CD14-positive monocyte (primary cell): ENCODE results near the gene PNMA8C. TPM values are rescaled to one million over a fixed set of nuclear protein-coding genes. Genes with fewer than 3 reads are reported as not detected.

Experiments used
- DNase-seq, 3 donors: peaks; one replicate each; pipeline ENCODE4 v3.0.0-alpha.2; 2011 to 2022
- H2AFZ ChIP-seq: 2 replicates; pipeline ENCODE4 v1.6.0; 2012; ENCODE audit warnings: mild to moderate bottlenecking, low read depth, low read length, inconsistent platforms; ENCODE audit not compliant: insufficient read depth, poor library complexity, severe bottlenecking
- H3K27ac ChIP-seq, 2 donors: 1 replicate in 1 of 2; 2 replicates in 1 of 2; pipeline ENCODE4 v1.5.1; 2012 to 2013; ENCODE audit warnings: low read length in 2 of 2, control low read depth in 1 of 2, inconsistent platforms in 1 of 2, low read depth in 1 of 2, mild to moderate bottlenecking in 1 of 2
- H3K27me3 ChIP-seq, 2 donors: one replicate each; pipeline versions ENCODE4 v1.6.0 to v1.6.1; 2011 to 2013; ENCODE audit warnings: low read length in 2 of 2; ENCODE audit not compliant: control insufficient read depth in 2 of 2, insufficient read depth in 2 of 2
- H3K36me3 ChIP-seq, 2 donors: replicated peaks in 1 of 2; 1 replicate in 1 of 2; 2 replicates in 1 of 2; pipeline versions ENCODE4 v1.5.1 to v1.6.1; 2012 to 2013; ENCODE audit warnings: low read length in 2 of 2, control low read depth in 1 of 2, inconsistent platforms in 1 of 2, mild to moderate bottlenecking in 1 of 2; ENCODE audit not compliant: insufficient read depth in 2 of 2, control insufficient read depth in 1 of 2
- H3K4me1 ChIP-seq, 2 donors: 1 replicate in 1 of 2; 2 replicates in 1 of 2; pipeline versions ENCODE4 v1.5.1 to v1.6.1; 2012 to 2013; ENCODE audit warnings: low read length in 2 of 2, control low read depth in 1 of 2, inconsistent platforms in 1 of 2, mild to moderate bottlenecking in 1 of 2, moderate library complexity in 1 of 2; ENCODE audit not compliant: insufficient read depth in 2 of 2, control insufficient read depth in 1 of 2
- H3K4me2 ChIP-seq: replicated peaks from 2 replicates; pipeline ENCODE3; 2012; ENCODE audit warnings: low read length, moderate library complexity, mild to moderate bottlenecking; ENCODE audit not compliant: poor library complexity, severe bottlenecking; ENCODE audit errors: extremely low read depth
- H3K4me3 ChIP-seq, 3 experiments: fragments of 200-600 bp in 1 of 3; sonication (generic) in 1 of 3; replicated peaks in 1 of 3; 1 replicate in 2 of 3; 2 replicates in 1 of 3; pipeline ENCODE4 v1.5.1; 2011 to 2013; ENCODE audit warnings: low read length in 3 of 3, mild to moderate bottlenecking in 3 of 3, control low read depth in 2 of 3, low read depth in 2 of 3, inconsistent platforms in 1 of 3, moderate library complexity in 1 of 3
- H3K79me2 ChIP-seq: 2 replicates; pipeline ENCODE4 v1.6.0; 2012; ENCODE audit warnings: mild to moderate bottlenecking, control low read depth, inconsistent platforms, low read length, moderate library complexity; ENCODE audit not compliant: insufficient read depth
- H3K9ac ChIP-seq: 2 replicates; pipeline ENCODE4 v1.6.0; 2017; ENCODE audit warnings: low read length, mild to moderate bottlenecking; ENCODE audit not compliant: insufficient read depth, poor library complexity, severe bottlenecking
- H3K9me3 ChIP-seq, 2 donors: replicated peaks in 1 of 2; 1 replicate in 1 of 2; 2 replicates in 1 of 2; pipeline versions ENCODE4 v1.5.1 to v1.6.1; 2012 to 2013; ENCODE audit warnings: low read length in 2 of 2, control low read depth in 1 of 2; ENCODE audit not compliant: control insufficient read depth in 1 of 2, insufficient read depth in 1 of 2
- H4K20me1 ChIP-seq: 2 replicates; pipeline ENCODE4 v1.6.0; 2012; ENCODE audit warnings: mild to moderate bottlenecking, low read length, control low read depth, moderate library complexity; ENCODE audit not compliant: insufficient read depth
- H3K27ac Mint-ChIP-seq, 7 donors: one replicate each; pipeline ENCODE4 v1.8.0; 2020; ENCODE audit warnings: mild to moderate bottlenecking in 7 of 7, mixed read lengths in 7 of 7, moderate library complexity in 6 of 7, inconsistent platforms in 2 of 7
- H3K27me3 Mint-ChIP-seq, 3 donors: one replicate each; pipeline ENCODE4 v1.8.0; 2021 to 2022; ENCODE audit warnings: low read depth in 3 of 3, mild to moderate bottlenecking in 3 of 3, mixed read lengths in 3 of 3, moderate library complexity in 3 of 3, inconsistent platforms in 1 of 3
- H3K36me3 Mint-ChIP-seq, 2 donors: one replicate each; pipeline ENCODE4 v1.8.0; 2020; ENCODE audit warnings: mixed read lengths in 2 of 2, inconsistent platforms in 1 of 2, mild to moderate bottlenecking in 1 of 2
- H3K4me1 Mint-ChIP-seq: one replicate; pipeline ENCODE4 v1.8.0; 2020; ENCODE audit warnings: mild to moderate bottlenecking, mixed read lengths
- H3K4me3 Mint-ChIP-seq, 2 donors: one replicate each; pipeline ENCODE4 v1.8.0; 2020; ENCODE audit warnings: mild to moderate bottlenecking in 2 of 2, mixed read lengths in 2 of 2, moderate library complexity in 1 of 2
- H3K9me3 Mint-ChIP-seq, 7 donors: one replicate each; pipeline ENCODE4 v1.8.0; 2020 to 2022; ENCODE audit warnings: mixed read lengths in 7 of 7, mild to moderate bottlenecking in 6 of 7, moderate library complexity in 6 of 7, inconsistent platforms in 2 of 7
- CTCF ChIP-seq: fragments of 200-600 bp; IDR thresholded peaks from one replicate; pipeline ENCODE4 v1.8.0; 2022; ENCODE audit warnings: antibody characterized with exemption, mild to moderate bottlenecking
- WGBS: methylation state at CpG from one replicate; pipeline ENCODE4 v1.1.5; 2013; ENCODE audit warnings: missing lambda C conversion rate; ENCODE audit not compliant: insufficient coverage; 5-methylcytosine and 5-hydroxymethylcytosine counted together
- intact Hi-C, 2 donors: fragments of 100-400 bp; cut with micrococcal nuclease; formaldehyde crosslinking; loops; one replicate each; pipeline versions ENCODE4 v1.15.0 to v1.15.1; 2023
- polyA plus RNA-seq, 3 donors: library from polyadenylated mRNA; depleted of rRNA in 1 of 3; unstranded in 2 of 3; stranded (reverse) in 1 of 3; fragments of 300-500 nt in 2 of 3; fragments of >200 nt in 1 of 3; fragmentation: Illumina TruSeq in 2 of 3; gene quantifications; 1 replicate in 2 of 3; 2 replicates in 1 of 3; pipeline ENCODE4 v1.2.3, GENCODE V29; 2012 to 2021

Gene PNMA8C
- polyA plus RNA-seq, 3 donors: not detected

- DNase-seq: no peak
- Histone ChIP-seq H3K4me3 (no peak overlapping the region), H3K36me3 (no peaks in the 10 kb centered on the region), H3K79me2 (no peaks in the 10 kb centered on the region), H3K4me1 (no peaks in the 10 kb centered on the region), H4K20me1 (no peaks in the 10 kb centered on the region), H3K27ac (no peak overlapping the region), H3K9me3 (peaks cover 0 to 3% of the 10 kb centered on the region in 2 donors), H3K9ac (no peak overlapping the region), H3K4me2 (no peak overlapping the region), H3K27me3 (peaks cover 0 to 7% of the 10 kb centered on the region in 2 donors), H2AFZ (no peak overlapping the region)
- 52% methylated on average over 3 of the region's 4 CpGs for WGBS
- Mint-ChIP-seq H3K4me1 (no peaks in the 10 kb centered on the region), H3K27ac (no peak overlapping the region), H3K4me3 (no peak overlapping the region), H3K9me3 (peaks cover 0 to 12% (median 8%) of the 10 kb centered on the region in 7 donors), H3K27me3 (peaks cover 15 to 43% (median 24%) of the 10 kb centered on the region in 3 donors), H3K36me3 (no peaks in the 10 kb centered on the region)
- intact Hi-C loops: no loop called here
- TF ChIP-seq CTCF: no peak
These were observed 23.4 kb upstream of the PNMA8C start for GRCh38 chr19:46452186-46452585.

GRCh38 chr19:46451352-46451751 is 22.6 kb upstream of the PNMA8C start:
- H3K4me3 ChIP-seq: no peak overlapping the region
- no peak overlapping the region for H2AFZ ChIP-seq
- H3K4me1 Mint-ChIP-seq: no peaks in the 10 kb centered on the region
- no peak overlapping the region for H3K9ac ChIP-seq
- no peaks in the 10 kb centered on the region for H4K20me1 ChIP-seq
- no peaks in the 10 kb centered on the region for H3K36me3 ChIP-seq
- TF ChIP-seq CTCF: no peak
- no peak overlapping the region for H3K27ac ChIP-seq
- no peak overlapping the region for H3K4me3 Mint-ChIP-seq
- no peaks in the 10 kb centered on the region for H3K4me1 ChIP-seq
- intact Hi-C loops: no loop called here
- no peak overlapping the region for H3K4me2 ChIP-seq
- peaks cover 15 to 40% (median 23%) of the 10 kb centered on the region in 3 donors for H3K27me3 Mint-ChIP-seq
- peaks cover 0 to 7% of the 10 kb centered on the region in 2 donors for H3K27me3 ChIP-seq
- no peaks in the 10 kb centered on the region for H3K79me2 ChIP-seq
- WGBS: 100% methylated on average over 2 of the region's 6 CpGs
- no peak for DNase-seq
- H3K9me3 Mint-ChIP-seq: peaks cover 0 to 12% (median 8%) of the 10 kb centered on the region in 7 donors
- H3K36me3 Mint-ChIP-seq: no peaks in the 10 kb centered on the region
- H3K27ac Mint-ChIP-seq: no peak overlapping the region
- H3K9me3 ChIP-seq: peaks cover 0 to 3% of the 10 kb centered on the region in 2 donors
